ENCODE measurements around the gene COL5A1.
"Not testable (repeated sequence)": the region's sequence is repeated elsewhere in the genome, so short reads cannot be mapped to it uniquely, and the experiment has no call there.

COL5A1 gene

DNA sequence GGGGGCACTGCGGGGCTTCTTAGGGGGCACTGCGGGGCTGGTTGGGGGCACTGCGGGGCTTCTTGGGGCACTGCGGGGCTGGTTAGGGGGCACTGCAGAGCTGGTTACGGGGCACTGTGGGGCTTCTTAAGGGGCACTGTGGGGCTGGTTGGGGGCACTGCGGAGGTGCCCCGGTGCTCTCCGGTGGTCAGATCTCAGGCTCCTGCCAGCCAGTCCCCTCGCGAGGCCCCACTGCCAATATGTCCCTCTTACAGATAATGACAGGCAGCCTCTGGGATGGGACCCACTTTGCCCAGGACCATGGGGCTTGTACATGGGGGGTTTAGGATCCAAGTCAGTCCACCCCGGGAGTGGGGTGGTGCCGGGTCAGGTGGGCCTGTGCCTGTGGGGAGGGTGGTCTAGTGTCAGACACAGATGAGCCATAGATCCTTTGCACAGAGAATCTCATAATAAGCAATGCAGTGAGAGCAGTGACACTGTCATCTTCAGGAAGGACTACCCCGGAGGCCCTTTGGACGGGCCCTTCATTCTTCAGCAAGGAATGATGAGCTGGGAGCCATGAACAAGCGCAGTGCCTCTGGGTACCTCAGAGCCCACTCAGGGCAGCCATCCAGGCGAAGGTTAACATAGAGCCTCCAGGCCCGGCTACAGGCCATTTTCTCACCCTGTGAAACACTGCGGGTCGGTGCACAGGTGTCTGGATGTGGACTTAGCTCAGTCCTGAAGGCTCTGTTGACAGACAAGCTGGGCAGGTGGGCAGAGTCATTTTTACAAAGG is 38.2 kb downstream of the COL5A1 start:
- no peak for DNase-seq

DNA sequence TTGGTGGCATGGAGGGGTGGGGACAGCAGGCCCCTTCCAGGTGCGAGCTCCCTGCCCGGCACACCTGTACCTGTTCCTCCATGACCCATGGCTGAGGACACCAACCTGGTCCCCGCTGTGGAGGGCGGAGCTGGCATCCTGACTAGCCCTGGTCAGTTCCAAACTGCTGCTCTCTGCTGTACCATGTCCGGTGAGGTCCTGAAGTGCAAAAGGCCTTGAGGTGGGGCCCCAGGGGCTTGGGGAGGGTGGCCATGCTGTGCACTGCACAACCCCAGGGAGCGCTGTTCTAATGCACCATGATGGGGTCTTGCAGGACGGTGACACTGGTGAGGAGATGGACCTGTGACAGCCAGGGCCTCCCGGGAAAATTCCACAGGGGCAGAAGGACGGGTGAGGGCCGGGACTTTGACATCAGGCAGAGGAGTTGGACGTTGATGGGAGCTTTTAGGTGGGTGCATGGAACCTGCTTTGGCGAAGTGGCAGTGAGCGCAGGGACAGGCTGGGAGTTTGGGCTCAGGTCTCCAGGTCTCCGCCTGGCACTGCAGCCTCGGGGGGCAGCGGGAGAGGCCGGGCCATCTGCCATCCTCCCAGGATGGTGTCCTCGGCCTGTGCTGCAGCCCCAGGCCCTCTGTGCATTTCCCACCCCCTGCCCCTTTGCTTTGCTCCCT is 38.9 kb downstream of the COL5A1 start:
- no peak for DNase-seq

DNA sequence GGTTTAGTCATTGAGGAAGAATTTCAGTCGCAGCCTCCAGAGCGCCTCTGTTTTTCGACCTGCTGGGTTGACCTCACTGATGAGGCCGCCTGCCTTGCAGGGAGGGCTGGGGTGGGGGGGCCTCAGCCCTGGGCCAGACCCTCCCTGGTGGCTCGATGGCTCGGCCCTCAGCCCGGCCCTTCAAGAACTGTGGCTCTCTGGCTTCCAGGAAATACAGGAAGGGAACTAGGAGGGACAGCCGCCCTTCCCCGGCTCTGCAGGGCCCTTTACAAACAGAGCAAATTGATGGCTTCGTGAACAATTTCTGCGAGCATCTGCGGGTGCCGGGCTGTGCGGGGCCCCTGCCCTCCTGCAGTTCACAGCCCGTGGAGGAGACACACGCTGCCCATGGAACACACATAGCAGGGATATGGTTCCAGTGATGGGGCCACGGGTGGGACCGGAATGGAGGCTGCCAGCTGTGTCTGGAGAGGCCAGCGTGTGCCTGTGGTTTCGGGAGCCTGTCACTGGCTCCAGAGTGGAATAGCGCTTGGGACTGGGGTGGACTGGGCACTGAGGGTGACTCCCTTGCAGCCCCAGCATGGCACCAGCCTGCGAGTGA is 39.6 kb downstream of the COL5A1 start:
- no peak for DNase-seq

GRCh38 chr9:134682026-134682425 is 40.4 kb downstream of the COL5A1 start:
- no peak for DNase-seq

GRCh38 chr9:134682651-134683364 is 41.2 kb downstream of the COL5A1 start:
- no peak for DNase-seq

DNA sequence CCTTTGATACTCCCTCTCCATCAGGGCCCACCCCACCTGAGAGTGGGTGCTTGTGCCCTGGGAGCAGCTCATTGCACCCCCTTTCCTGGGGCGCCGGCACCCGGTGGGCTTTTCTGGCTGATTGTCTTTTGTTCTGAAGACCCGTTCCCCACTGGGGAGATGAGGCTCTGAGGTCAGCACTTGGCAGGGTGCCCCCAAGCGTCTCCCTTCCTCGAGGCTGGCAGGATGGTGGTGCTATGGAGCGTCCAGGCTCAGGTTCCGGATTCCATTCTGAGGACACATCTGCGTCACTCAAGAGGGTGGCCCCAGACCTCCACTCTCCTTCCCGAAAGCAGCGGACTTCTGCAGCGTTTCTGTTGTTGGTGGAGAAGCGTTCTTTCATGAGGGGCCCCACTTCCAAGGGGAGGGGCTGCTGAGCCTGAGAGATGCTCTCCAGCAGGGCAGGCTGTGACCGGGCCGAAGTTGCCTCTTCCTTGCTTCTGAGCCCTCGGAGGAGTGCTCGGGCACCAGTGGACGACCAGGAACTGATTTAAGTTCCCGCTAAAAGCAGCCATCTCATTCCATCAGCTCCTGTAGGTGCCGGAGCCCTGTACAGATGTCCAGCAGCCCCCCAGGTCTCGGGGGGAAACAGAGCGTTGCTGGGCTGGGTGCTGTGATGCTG is 42.2 kb downstream of the COL5A1 start:
- no peak for DNase-seq

DNA sequence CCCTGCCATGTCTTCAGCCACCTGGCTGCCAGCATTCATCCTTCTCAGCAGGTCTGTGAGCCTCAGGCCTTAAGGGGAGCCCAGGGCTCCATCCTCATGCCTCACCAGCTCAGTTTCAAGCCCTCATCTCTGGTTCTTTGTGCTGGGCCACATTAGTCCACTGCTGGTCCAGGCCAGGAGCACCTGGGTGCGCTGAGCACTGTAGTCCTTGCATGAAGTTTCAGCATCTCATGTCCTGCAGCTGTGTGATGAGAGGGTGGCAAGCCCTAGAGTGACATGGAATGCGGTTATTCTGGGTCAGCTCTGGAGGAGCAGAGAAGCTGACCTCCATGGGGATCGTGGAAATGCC is 42.7 kb downstream of the COL5A1 start:
- no peak for DNase-seq

DNA sequence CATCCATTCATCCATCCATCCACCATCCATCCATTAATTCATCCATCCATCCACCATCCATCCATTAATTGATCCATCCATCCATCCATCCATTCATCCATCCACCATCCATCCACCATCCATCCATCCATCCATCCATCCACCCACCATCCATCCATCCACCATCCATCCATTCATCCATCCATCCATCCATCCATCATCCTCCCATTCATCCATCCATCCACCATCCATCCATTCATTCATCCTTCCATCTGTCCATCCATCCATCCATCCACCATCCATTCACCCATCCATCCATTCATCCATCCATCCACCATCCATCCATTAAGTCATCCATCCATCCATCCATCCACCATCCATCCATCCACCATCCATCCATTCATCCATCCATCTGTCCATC is 43.3 kb downstream of the COL5A1 start:
- not testable (repeated sequence) for DNase-seq

GRCh38 chr9:134685784-134686183 is 44.2 kb downstream of the COL5A1 start:
- DNase-seq: no peak

GRCh38 chr9:134686896-134687295 is 45.3 kb downstream of the COL5A1 start:
- DNase-seq: no peak

- DNase-seq: no peak
Measured at GRCh38 chr9:134687556-134687955, 46.0 kb downstream of the COL5A1 start.

GRCh38 chr9:134688231-134688630 is 46.6 kb downstream of the COL5A1 start:
- no peak for DNase-seq

GRCh38 chr9:134688661-134689320 is 47.2 kb downstream of the COL5A1 start:
- no peak for DNase-seq

- DNase-seq: no peak
Measured at GRCh38 chr9:134689321-134690181, 47.9 kb downstream of the COL5A1 start.

GRCh38 chr9:134690301-134690751 is 48.7 kb downstream of the COL5A1 start:
- no peak for DNase-seq

- DNase-seq: no peak
Measured at GRCh38 chr9:134690946-134691694, 49.5 kb downstream of the COL5A1 start.

GRCh38 chr9:134691695-134692572 is 50.3 kb downstream of the COL5A1 start:
- DNase-seq: no peak

- no peak for DNase-seq
Measured at GRCh38 chr9:134692573-134692860, 50.9 kb downstream of the COL5A1 start.

DNA sequence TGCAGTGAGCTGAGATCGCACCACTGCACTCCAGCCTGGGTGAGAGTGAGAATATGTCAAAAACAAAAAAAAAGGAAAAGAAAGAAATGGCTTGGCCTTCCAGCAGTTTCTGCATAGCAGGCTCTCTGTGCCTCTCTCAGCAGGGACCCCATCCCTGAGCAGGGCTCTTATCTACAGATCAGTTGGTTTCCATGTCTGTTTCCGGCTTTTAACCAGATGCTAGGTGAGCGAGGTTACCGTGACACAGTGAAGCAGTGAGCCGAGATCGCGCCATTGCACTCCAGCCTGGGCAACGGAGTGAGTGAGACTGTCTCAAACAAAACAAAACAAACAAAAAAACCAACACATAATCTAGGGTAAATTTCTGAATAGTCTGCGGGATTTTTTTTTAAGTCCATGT is 51.4 kb downstream of the COL5A1 start:
- DNase-seq: no peak

Measured in NCI-H1417 treated with DMSO at 0.1 percent for 48 hours (cell line).